GM08714 (cell line): Measurements from ENCODE around the gene CREG2.
"Not testable (repeated sequence)": the region's sequence is repeated elsewhere in the genome, so short reads cannot be mapped to it uniquely, and the experiment has no call there.

Source experiments
- H3K4me3 ChIP-seq: fragments of 200-500 bp; sonication (Bioruptor generic); 2 replicates; pipeline ENCODE4 v1.5.1; 2014; ENCODE audit warnings: mild to moderate bottlenecking, low read length, inconsistent platforms
- ZNF274 ChIP-seq: IDR thresholded peaks from 2 replicates; pipeline ENCODE4 v1.6.1; 2012; ENCODE audit warnings: mild to moderate bottlenecking, low read depth, low read length

Gene CREG2

DNA sequence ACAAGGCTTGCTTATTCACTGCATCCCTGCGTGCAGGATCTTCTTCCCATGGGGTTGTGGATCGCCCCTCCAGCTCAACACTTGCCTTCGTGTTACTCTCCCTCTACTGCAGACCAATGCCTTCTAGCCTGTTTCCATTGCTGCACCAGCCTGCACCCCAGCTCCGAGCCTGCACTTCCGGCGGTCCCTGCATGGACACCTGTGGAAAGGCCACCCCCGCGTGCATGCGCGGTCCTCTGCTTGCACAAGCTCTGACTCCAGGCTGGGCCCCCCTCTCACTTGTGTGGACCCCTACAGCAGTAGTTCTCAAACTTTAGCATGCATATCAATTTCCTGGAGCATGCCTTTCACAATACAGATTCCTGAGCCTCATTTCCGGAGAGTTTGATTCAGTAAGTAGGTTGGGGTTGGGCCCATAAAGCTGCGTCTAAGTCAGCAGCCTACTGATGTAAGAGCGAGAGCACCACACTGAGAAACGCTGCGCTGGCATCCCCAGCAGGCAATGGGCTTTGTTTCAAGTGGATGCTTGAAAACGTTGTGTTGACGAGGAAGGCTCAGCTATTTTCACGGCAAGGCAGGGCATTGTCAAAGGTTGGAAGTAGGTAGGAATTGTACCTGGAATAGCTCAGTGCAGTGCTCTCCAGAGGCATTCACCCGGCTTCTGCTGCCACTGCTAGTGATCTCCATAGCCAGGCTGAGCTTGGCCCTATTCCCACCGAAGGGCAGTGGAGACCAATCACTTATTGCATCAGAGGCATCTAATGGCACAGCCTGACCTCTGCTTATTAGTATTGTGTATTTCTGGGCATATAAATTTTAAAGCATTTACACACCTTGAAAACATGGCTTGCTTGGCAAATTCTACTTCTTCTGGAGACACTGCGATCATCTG, 32.6 kb downstream of the CREG2 start:
- H3K4me3 ChIP-seq: no peak overlapping the region
- TF ChIP-seq ZNF274: no peak

DNA sequence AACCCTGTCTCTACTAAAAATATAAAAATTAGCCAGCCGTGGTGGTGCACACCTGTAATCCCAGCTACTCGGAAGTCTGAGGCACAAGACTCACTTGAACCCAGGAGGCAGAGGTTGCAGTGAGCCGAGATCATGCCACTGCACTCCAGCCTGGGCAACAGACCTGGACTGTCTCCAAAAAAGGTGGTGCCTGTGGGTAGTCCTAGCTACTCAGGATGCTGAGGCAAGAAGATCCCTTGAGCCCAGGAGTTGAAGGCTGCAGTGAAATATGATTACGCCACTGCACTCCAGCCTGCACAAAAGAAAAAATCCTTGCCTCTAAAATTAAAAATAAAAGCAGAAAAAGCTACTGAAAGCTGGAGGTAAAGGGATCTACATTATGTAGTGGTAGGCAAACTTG, 34.7 kb downstream of the CREG2 start:
- H3K4me3 ChIP-seq: not testable (repeated sequence)

DNA sequence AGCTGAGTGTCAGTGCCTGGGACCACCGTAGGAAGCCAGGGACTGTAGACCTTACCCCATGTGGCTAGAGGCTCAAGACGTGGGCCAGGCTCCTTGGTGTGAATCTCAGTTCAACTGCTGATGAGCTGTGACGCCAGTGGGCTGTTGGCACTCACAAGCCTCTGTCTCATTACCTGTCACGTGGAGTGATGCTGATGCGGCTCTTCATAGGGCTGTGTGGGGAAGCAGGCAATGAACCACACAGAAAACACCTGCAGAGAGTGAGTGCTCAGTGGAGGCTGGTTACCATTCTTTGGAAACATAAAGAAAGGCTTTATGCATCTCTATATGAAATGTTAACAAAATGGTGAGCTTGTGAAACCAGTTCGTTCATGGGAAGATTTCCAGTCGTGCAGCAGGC, 36.1 kb downstream of the CREG2 start:
- no peak for TF ChIP-seq ZNF274
- no peak overlapping the region for H3K4me3 ChIP-seq

DNA sequence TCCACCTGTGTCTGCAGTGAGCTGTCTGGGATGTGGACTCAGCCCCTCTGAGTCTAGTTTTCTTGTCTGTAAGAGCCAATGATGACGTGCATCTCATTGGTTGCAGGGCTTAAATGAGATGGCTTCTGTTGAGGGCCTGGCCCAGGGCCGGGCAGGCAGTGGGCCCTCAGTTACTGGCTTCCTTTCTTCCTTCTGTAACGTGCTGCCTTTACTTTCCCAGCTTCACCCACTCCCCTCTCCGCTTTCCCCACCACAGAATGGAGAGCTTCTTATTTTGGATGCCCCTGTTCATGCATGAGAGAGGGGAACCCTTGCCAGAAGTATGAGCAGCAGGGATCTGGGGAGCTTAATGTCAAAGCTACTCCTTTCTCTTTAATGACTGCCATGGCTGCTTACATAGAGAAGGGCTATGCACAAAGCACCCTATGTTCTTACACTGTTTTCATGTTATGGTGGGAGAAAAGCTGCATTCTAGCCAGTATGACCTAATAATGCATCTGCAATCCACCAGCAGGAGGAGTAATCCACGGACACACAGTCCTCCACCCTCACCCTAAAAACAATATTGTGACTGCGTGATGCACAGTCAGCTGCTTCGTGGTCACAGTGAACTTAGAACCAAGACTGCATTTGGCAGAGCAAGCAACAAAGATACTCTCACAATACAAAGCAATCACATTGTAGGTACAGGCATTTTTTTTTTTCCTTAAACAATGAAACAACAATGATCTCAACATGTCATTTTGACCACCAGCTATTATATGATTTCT, 37.2 kb downstream of the CREG2 start:
- H3K4me3 ChIP-seq: no peak overlapping the region
- no peak for TF ChIP-seq ZNF274

DNA sequence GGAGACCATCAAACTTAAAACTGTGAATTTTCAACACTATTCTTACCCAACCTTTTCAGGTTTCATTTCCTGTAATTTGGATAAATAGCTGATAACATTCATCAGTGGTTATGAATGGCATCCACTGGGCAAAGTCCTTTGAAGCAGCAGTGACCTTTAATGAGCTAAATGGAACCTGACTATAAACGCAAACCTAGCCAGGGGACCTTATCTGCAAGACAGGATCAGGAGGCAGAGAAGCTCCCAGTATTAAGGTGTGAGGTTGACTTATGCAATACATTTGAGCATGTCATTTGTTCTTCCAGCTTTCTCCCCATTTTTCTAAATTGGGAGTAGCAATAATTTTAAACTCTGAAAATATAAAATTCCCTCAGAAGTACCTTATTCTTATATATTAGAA, 38.4 kb downstream of the CREG2 start:
- H3K4me3 ChIP-seq: no peak overlapping the region
- TF ChIP-seq ZNF274: no peak

DNA sequence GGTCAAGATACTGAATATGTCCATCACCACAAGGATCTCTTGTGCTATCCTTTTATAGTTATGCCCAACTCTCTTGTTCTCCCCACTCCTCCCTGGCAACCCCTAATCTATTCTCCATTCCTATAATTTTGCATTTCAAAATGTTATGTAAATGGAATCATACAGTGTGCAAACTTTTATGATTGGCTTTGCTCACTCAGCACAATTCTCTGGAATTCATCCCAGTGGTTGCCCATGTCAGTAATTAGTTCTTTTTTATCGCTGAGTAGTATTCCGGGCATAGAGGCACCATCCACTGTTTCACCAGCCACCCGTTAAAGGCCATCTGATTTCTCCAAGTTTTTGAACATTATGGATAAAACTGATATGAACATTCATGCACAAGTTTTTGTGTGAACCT, 40.4 kb downstream of the CREG2 start:
- no peak for TF ChIP-seq ZNF274

DNA sequence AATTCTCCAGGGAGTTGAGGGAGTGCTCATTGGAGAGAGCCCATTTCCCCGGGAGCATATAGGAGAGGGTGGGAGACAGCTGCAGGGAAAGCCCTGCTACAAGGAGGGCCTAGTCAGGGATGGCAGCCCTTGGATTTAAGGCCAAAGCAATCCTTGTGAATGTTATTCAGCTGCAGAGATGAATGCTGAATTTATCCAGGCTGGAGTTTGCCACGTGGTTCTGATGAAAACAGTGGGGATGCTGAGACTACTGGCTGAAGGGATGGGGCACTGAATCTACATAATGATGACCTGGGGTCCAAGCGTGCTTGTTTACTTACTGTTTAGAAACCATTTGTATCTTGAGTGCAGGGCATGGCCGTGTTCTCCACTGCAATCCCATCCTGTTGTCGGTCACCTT, 43.2 kb downstream of the CREG2 start:
- TF ChIP-seq ZNF274: no peak
- H3K4me3 ChIP-seq: no peak overlapping the region

More for the DNA sequence above, 40.4 kb downstream of the CREG2 start:
- no peak overlapping the region for H3K4me3 ChIP-seq

DNA sequence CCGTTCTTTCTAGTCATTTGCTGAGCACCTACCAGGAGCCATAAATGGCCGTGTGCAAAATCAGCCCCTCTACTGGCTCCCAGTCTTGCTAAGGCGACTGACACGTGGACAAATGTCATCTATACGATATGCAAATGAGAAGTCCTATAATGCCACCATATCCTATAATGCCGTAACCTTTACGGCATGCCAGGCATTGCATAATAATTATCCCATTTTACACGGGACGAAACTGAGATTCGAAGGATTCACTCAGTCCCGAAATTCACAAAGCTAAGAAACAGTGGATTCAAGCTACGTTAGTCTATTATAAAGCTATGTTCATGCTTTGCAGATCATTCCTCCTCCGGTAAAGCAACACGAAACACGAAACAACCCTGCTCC, 44.7 kb downstream of the CREG2 start:
- TF ChIP-seq ZNF274: no peak
- no peak overlapping the region for H3K4me3 ChIP-seq

DNA sequence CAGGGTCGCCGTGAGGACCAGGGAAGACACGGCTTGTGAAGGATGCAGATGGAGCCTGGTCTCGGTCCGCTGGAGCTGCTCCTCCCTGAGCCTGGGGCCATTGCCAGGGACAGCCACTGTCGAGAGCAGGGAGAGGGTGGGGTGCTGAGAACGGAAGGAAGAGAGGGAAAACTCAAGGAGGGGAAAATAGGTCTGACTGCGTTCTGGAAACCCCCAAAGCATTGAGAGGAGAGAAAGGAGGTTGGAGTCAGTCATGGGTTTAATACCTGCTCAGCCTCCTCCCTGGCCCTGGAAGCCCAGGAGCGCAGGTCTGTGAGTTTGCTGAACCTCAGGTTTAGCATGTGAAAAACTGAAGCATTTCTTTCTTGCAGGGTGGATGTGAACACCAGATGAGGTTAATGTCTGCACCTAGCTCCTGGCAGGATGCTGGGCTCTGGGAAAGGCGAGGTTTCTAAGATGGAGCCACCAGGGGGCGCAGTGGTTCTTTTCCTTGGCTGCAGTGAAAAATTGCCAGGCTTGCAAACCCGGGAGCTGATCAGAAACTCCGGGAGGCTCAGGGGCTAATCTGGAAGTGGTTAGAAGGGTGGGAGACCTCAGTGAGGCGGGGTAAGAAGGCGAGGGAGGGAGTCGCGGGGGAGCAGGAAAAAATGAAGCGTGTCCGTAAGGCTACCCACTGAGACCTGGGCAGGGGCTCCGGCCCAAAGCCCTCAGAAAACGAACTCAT, 45.2 kb downstream of the CREG2 start:
- no peak for TF ChIP-seq ZNF274
- H3K4me3 ChIP-seq: no peak overlapping the region

DNA sequence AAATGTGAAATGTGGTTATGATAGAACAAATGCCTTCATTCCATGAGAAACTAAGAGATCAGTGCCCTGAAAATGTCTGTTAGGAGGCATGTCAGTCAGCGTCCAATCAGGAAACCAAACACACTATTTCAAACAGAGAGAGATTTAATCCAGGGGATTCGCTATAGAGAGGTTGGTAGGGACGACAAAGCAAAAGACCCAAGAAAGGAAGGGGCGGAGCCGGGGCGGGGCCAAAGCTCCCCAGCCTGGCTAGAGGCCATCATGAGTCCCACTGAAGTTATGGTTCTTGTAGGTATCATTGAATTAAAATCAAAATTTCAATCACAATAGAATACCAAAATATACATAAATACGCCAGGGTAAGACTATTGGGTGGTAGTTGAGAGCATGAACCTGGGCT, 45.9 kb downstream of the CREG2 start:
- TF ChIP-seq ZNF274: no peak
- H3K4me3 ChIP-seq: no peak overlapping the region

DNA sequence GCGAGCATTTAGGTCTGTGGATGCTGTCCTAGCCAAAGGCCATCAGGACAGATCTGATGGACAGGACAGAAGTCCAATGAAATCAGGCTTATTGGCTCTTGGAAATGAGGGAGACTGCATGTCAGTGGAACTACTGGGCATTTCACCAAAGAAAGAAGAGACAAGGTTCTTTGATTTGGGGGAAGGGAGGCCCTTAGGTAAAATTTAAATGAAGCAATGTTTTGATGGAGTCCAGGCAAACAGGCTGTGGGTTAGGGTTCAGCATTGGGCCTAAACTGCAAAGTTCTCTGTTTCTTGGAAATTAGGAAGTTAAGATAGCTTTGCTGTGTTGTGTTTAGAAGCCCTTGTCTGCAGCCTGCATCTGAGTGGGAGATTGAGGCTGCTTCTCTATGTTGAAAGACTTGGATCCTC, 47.2 kb downstream of the CREG2 start:
- TF ChIP-seq ZNF274: no peak
- no peak overlapping the region for H3K4me3 ChIP-seq

DNA sequence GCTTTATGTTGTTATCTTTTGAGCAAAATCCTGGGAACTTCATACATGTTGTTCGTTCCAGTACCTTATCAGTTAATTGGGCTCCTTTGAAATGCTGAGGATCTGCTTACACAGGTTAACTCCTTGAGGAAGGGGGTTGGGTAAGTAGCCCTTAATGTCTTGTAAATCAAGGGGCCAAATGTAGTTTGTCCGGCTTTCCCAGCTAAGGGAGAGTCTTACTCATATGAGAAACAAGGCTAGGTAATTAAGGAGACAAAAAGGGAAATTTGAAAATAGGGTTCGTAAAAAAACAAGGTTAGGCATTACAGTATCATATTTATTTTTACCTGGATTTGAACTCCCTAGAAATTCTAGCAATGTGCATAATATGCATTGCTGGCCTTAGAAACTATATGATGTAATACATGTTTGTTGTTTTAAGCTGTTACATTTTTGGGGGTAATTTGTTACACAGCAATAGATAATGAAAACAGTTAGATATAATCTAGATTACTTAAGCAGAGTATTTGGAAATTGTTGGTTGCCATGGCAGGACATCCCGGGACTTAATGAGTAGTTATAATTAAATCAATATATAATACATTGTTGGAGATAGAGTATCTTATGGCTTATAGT, 47.9 kb downstream of the CREG2 start:
- H3K4me3 ChIP-seq: no peak overlapping the region

DNA sequence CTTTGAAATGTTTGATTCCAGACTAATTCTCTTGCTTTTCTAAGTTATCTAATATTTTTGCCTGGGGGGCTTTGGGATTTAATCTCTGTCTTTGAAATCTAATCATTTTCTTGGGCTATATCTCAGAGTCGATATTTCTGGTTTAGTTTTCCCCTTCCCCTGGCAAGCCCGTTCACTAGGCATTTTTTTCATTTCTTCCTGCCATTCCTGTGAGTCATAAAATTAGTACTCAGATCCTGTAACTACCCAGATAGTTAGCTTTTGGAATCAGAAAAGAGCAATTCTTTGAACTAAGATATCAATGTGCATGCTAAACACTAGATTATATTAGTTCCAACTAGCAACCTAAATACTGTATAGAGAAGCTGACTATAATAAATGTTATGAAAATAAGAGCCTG, 49.4 kb downstream of the CREG2 start:
- no peak overlapping the region for H3K4me3 ChIP-seq
- TF ChIP-seq ZNF274: no peak

More for the DNA sequence above, 47.9 kb downstream of the CREG2 start:
- TF ChIP-seq ZNF274: no peak
